H9 (cell line): Measurements from ENCODE around the gene USP5. TPM values are rescaled to one million over a fixed set of nuclear protein-coding genes. Genes with fewer than 3 reads are reported as not detected.

Source experiments
- DNase-seq: peaks from one replicate; pipeline ENCODE4 v3.0.0-alpha.2; 2017
- H2AFZ ChIP-seq: one replicate; pipeline ENCODE4 v1.6.1; 2013; ENCODE audit warnings: mild to moderate bottlenecking, low read length, control low read depth, moderate library complexity
- H2AK5ac ChIP-seq: 2 replicates; pipeline ENCODE4 v1.6.1; 2013; ENCODE audit warnings: low read length, control low read depth, mixed read lengths; ENCODE audit not compliant: insufficient read length
- H2BK120ac ChIP-seq: one replicate; pipeline ENCODE4 v1.6.1; 2013; ENCODE audit warnings: low read depth, mild to moderate bottlenecking, low read length, control low read depth, inconsistent platforms; ENCODE audit not compliant: poor library complexity, severe bottlenecking
- H2BK12ac ChIP-seq: 2 replicates; pipeline ENCODE4 v1.6.1; 2013; ENCODE audit warnings: low read length, control low read depth, mixed read lengths, low read depth; ENCODE audit not compliant: insufficient read length
- H2BK15ac ChIP-seq: 2 replicates; pipeline ENCODE4 v1.6.1; 2013; ENCODE audit warnings: low read depth, low read length, control low read depth
- H2BK20ac ChIP-seq: one replicate; pipeline ENCODE4 v1.6.1; 2013; ENCODE audit warnings: low read depth, mild to moderate bottlenecking, low read length, control low read depth, inconsistent platforms; ENCODE audit not compliant: poor library complexity, severe bottlenecking
- H2BK5ac ChIP-seq: 2 replicates; pipeline ENCODE4 v1.6.1; 2013; ENCODE audit warnings: low read length, control low read depth, mixed read lengths; ENCODE audit not compliant: insufficient read length
- H3K14ac ChIP-seq: 2 replicates; pipeline ENCODE4 v1.6.1; 2013; ENCODE audit warnings: low read length, control low read depth; ENCODE audit not compliant: insufficient read depth
- H3K18ac ChIP-seq: 2 replicates; pipeline ENCODE4 v1.6.1; 2013; ENCODE audit warnings: low read depth, mild to moderate bottlenecking, mixed read lengths, low read length, control low read depth; ENCODE audit not compliant: insufficient read length
- H3K23ac ChIP-seq: 2 replicates; pipeline ENCODE4 v1.6.1; 2013; ENCODE audit warnings: low read length, control low read depth, mixed read lengths, low read depth; ENCODE audit not compliant: insufficient read length
- H3K23me2 ChIP-seq: 2 replicates; pipeline ENCODE4 v1.6.1; 2013; ENCODE audit warnings: low read depth, mild to moderate bottlenecking, mixed read lengths, low read length, control low read depth; ENCODE audit not compliant: insufficient read length, poor library complexity, severe bottlenecking
- H3K27ac ChIP-seq: 2 replicates; pipeline ENCODE4 v1.5.1; 2013; ENCODE audit warnings: low read length, control low read depth, mixed read lengths, low read depth; ENCODE audit not compliant: insufficient read length
- H3K27me3 ChIP-seq: 2 replicates; pipeline ENCODE4 v1.6.1; 2013; ENCODE audit warnings: low read length, control low read depth, inconsistent platforms; ENCODE audit not compliant: insufficient read depth
- H3K4ac ChIP-seq: 2 replicates; pipeline ENCODE4 v1.6.1; 2013; ENCODE audit warnings: low read depth, mild to moderate bottlenecking, control low read depth, inconsistent platforms, low read length, moderate library complexity
- H3K4me1 ChIP-seq: 2 replicates; pipeline ENCODE4 v1.6.1; 2013; ENCODE audit warnings: low read length, control low read depth, inconsistent platforms; ENCODE audit not compliant: insufficient read depth
- H3K4me2 ChIP-seq: 2 replicates; pipeline ENCODE4 v1.6.1; 2013; ENCODE audit warnings: low read length, control low read depth, mixed read lengths; ENCODE audit not compliant: insufficient read length, insufficient read depth
- H3K56ac ChIP-seq: 2 replicates; pipeline ENCODE4 v1.6.1; 2013; ENCODE audit warnings: low read depth, mild to moderate bottlenecking, mixed read lengths, low read length, control low read depth; ENCODE audit not compliant: insufficient read length
- H3K79me1 ChIP-seq: 2 replicates; pipeline ENCODE4 v1.6.1; 2013; ENCODE audit warnings: low read depth, mild to moderate bottlenecking, moderate library complexity, low read length, control low read depth, inconsistent platforms; ENCODE audit not compliant: insufficient read depth, poor library complexity, severe bottlenecking
- H3K79me2 ChIP-seq: 2 replicates; pipeline ENCODE4 v1.6.1; 2013; ENCODE audit warnings: low read length, control low read depth, inconsistent platforms; ENCODE audit not compliant: insufficient read depth
- H3K9ac ChIP-seq: 2 replicates; pipeline ENCODE4 v1.6.1; 2013; ENCODE audit warnings: low read length, control low read depth, mixed read lengths; ENCODE audit not compliant: insufficient read length; ENCODE audit errors: extremely low read depth
- H3K9me3 ChIP-seq: one replicate; pipeline ENCODE4 v1.6.1; 2013; ENCODE audit warnings: low read depth, low read length, inconsistent platforms; ENCODE audit not compliant: control insufficient read depth
- H3T11ph ChIP-seq: one replicate; pipeline ENCODE4 v1.6.1; 2013; ENCODE audit warnings: mild to moderate bottlenecking, low read length, control low read depth, inconsistent platforms
- H4K20me1 ChIP-seq: one replicate; pipeline ENCODE4 v1.6.1; 2013; ENCODE audit not compliant: control insufficient read depth, insufficient read length, insufficient read depth
- H4K5ac ChIP-seq: 2 replicates; pipeline ENCODE4 v1.6.1; 2013; ENCODE audit warnings: low read depth, mild to moderate bottlenecking, mixed read lengths, low read length, control low read depth; ENCODE audit not compliant: insufficient read length
- H4K8ac ChIP-seq: replicated peaks from 2 replicates; pipeline ENCODE4 v1.6.1; 2013; ENCODE audit warnings: low read length, control low read depth, mixed read lengths, low read depth; ENCODE audit not compliant: insufficient read length
- H4K91ac ChIP-seq: 2 replicates; pipeline ENCODE4 v1.6.1; 2013; ENCODE audit warnings: low read depth, mild to moderate bottlenecking, moderate library complexity, mixed read lengths, low read length, control low read depth; ENCODE audit not compliant: insufficient read length
- H3K27ac Mint-ChIP-seq, 3 experiments: 2 replicates in 2 of 3; 3 replicates in 1 of 3; pipeline ENCODE4 v1.8.0; 2020 to 2021; ENCODE audit warnings: mixed read lengths in 3 of 3, mild to moderate bottlenecking in 1 of 3, moderate library complexity in 1 of 3
- H3K27me3 Mint-ChIP-seq: 2 replicates; pipeline ENCODE4 v1.8.0; 2021; ENCODE audit warnings: low read depth, mild to moderate bottlenecking, moderate library complexity, mixed read lengths
- H3K36me3 Mint-ChIP-seq, 3 experiments: 2 replicates in 2 of 3; 3 replicates in 1 of 3; pipeline ENCODE4 v1.8.0; 2020 to 2021; ENCODE audit warnings: low read depth in 3 of 3, mixed read lengths in 3 of 3; ENCODE audit not compliant: insufficient read depth in 1 of 3
- H3K4me1 Mint-ChIP-seq, 2 experiments: 2 replicates each; pipeline ENCODE4 v1.8.0; 2020; ENCODE audit warnings: mixed read lengths in 2 of 2
- H3K4me3 Mint-ChIP-seq, 2 experiments: 2 replicates in 1 of 2; 3 replicates in 1 of 2; pipeline ENCODE4 v1.8.0; 2020 to 2021; ENCODE audit warnings: mild to moderate bottlenecking in 2 of 2, mixed read lengths in 2 of 2, moderate library complexity in 1 of 2
- H3K9me3 Mint-ChIP-seq, 2 experiments: 2 replicates in 1 of 2; 3 replicates in 1 of 2; pipeline ENCODE4 v1.8.0; 2020; ENCODE audit warnings: mild to moderate bottlenecking in 2 of 2, mixed read lengths in 2 of 2, moderate library complexity in 1 of 2
- WGBS: extraction: QIAGEN DNeasy Blood & Tissue Kit; methylation state at CpG from one replicate; pipeline ENCODE4 v1.1.7; 2013; ENCODE audit warnings: missing lambda C conversion rate, low lambda C conversion rate, mixed read lengths; ENCODE audit not compliant: insufficient read length; ENCODE audit errors: extremely low coverage; 5-methylcytosine and 5-hydroxymethylcytosine counted together
- total RNA-seq: library from RNA; stranded (reverse); gene quantifications from 2 replicates; pipeline ENCODE4 v1.2.1, GENCODE V29; 2021
- TF ChIP-seq, protein P1 (sequence below): fragments of 200-600 bp; sonication (generic); conservative IDR thresholded peaks from 3 replicates; pipeline ENCODE4 v1.8.0; 2021; ENCODE audit warnings: antibody characterized with exemption, mild to moderate bottlenecking

USP5 gene
- total RNA-seq, 1 experiment from 2014 or later: 143 TPM

DNA sequence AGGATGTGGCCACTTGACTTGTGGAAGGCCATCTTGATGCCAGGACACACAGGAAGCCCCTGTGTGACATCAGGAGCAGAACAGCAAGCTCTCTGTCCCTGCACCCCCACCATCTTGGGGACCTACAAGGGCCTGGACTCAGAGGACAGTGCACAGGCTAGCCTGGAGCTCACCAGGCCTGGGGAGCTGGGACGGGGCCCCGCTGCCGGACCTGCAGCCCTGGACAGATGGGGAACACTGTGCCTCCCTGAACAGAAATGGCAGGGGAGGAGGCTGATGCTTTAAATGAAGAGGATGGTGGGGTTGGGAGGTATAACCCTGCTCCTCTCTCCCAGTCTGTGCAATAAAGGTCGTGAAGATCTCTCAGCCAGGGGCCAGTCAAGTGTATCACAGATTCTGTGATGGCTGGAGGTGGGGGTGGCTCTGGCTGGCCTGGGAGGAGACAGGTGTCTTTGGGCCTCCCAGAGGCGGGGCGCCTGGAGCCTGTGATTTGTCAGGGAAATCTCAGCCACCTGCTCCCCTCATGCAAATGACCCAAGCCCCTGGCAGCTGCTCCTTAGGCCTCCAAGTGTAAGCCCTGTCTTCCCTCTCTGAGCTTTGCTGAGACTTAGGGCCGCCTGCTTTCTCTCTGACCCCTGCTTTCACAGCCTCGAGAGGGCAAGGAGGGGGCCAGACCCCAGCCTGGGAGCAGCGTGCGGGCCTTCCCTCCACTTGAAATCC is 12.3 kb upstream of the USP5 start:
- Histone ChIP-seq H2AFZ (no peak overlapping the region), H4K5ac (no peak overlapping the region), H2BK120ac (no peak overlapping the region), H3K18ac (no peak overlapping the region), H3T11ph (no peak overlapping the region), H3K56ac (no peak overlapping the region), H2BK5ac (no peak overlapping the region), H3K4ac (no peak overlapping the region), H4K8ac (no peak overlapping the region), H3K79me2 (no peaks in the 10 kb centered on the region), H3K23ac (no peak overlapping the region), H3K9ac (no peak overlapping the region), H2BK20ac (no peak overlapping the region), H4K91ac (no peak overlapping the region), H3K9me3 (no peaks in the 10 kb centered on the region), H3K4me2 (no peak overlapping the region), H4K20me1 (no peaks in the 10 kb centered on the region), H3K79me1 (no peaks in the 10 kb centered on the region), H3K4me1 (no peaks in the 10 kb centered on the region), H2AK5ac (no peak overlapping the region), H2BK12ac (no peak overlapping the region), H3K14ac (no peak overlapping the region), H2BK15ac (no peak overlapping the region), H3K27ac (no peak overlapping the region), H3K23me2 (no peaks in the 10 kb centered on the region), H3K27me3 (no peaks in the 10 kb centered on the region)
- H3K4me3 Mint-ChIP-seq: no peak overlapping the region
- WGBS: no CpG with 5 or more reads among the region's 10 CpGs
- H3K9me3 Mint-ChIP-seq: no peaks in the 10 kb centered on the region; a peak in 1 of 5 replicates
- peaks cover 29 to 71% (median 70%) of the 10 kb centered on the region in 3 experiments for H3K36me3 Mint-ChIP-seq
- peak overlapping the region in 2 of 3 experiments; percentile 39 to 67; a peak in 2 of 7 replicates for H3K27ac Mint-ChIP-seq
- no peaks in the 10 kb centered on the region for H3K27me3 Mint-ChIP-seq
- H3K4me1 Mint-ChIP-seq: peaks cover 4 to 28% of the 10 kb centered on the region in 2 experiments; a peak in 3 of 4 replicates
- TF ChIP-seq, protein P1, sequence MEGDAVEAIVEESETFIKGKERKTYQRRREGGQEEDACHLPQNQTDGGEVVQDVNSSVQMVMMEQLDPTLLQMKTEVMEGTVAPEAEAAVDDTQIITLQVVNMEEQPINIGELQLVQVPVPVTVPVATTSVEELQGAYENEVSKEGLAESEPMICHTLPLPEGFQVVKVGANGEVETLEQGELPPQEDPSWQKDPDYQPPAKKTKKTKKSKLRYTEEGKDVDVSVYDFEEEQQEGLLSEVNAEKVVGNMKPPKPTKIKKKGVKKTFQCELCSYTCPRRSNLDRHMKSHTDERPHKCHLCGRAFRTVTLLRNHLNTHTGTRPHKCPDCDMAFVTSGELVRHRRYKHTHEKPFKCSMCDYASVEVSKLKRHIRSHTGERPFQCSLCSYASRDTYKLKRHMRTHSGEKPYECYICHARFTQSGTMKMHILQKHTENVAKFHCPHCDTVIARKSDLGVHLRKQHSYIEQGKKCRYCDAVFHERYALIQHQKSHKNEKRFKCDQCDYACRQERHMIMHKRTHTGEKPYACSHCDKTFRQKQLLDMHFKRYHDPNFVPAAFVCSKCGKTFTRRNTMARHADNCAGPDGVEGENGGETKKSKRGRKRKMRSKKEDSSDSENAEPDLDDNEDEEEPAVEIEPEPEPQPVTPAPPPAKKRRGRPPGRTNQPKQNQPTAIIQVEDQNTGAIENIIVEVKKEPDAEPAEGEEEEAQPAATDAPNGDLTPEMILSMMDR: no peak
- peak; percentile 88 for DNase-seq
